ENCODE data around the gene ARMH3. TPM values are rescaled to one million over a fixed set of nuclear protein-coding genes. Genes with fewer than 3 reads are reported as not detected.

ARMH3 gene
- total and polyA plus RNA-seq, 2 experiments from 2014 or later: 8.7 to 11.1 TPM

DNA sequence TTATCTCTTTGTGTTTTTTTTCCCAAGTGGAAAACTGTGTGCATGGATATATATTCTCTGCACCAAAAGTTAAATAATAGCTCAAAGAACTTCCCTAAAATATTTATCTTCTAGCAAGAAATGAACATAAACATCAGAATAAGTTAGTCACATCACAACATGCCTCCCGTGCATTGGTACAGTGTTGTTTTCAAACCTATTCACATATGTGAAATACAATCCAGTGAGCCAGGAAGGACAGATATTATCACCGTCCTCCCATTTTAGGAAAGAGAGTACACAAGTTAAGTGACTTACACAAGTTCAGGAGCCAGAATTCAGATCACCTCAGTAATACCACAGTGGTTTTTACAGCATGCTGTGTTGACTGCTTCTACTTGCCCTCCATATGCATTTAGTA is 22.2 kb downstream of the ARMH3 start:
- Histone ChIP-seq H3K27me3 (ENCODE audit: insufficient read depth) (no peaks in the 10 kb centered on the region), H3K4me1 (ENCODE audit: insufficient read depth) (no peaks in the 10 kb centered on the region), H3K4me2 (no peak overlapping the region), H3K79me2 (replicated peaks; ENCODE audit: insufficient read depth) (no peaks in the 10 kb centered on the region), H3F3A (replicated peaks; ENCODE audit: low read depth) (no peaks in the 10 kb centered on the region), H3K4me3 (no peak overlapping the region), H4K20me1 (replicated peaks; ENCODE audit: insufficient read depth) (no peaks in the 10 kb centered on the region), H3K27ac (ENCODE audit: low read depth) (no peak overlapping the region), H3K36me3 (ENCODE audit: insufficient read depth) (peaks cover 30% of the 10 kb centered on the region), H3K9me2 (ENCODE audit: insufficient read depth) (no peaks in the 10 kb centered on the region), H2AFZ (no peak overlapping the region)
- DNase-seq (ENCODE audit: low spot score) (no peak), ATAC-seq (no peak)
- Mint-ChIP-seq H3K9me3 (peaks cover 25% of the 10 kb centered on the region; the same call in 2 of the 3 replicates), H3K36me3 (ENCODE audit: low read depth) (peaks cover 72% of the 10 kb centered on the region), H3K27me3 (ENCODE audit: insufficient read depth, low read depth, poor library complexity) (no peaks in the 10 kb centered on the region), H3K4me3 (no peak overlapping the region), H3K4me1 (no peaks in the 10 kb centered on the region), H3K27ac (no peak overlapping the region)
- TF ChIP-seq ZNF462 (CRISPR knock-in tag; IDR thresholded peaks at IDR 0.05) (no peak), ZNF331 (CRISPR knock-in tag; IDR thresholded peaks at IDR 0.05; ENCODE audit: low read depth) (no peak), POLR2AphosphoS5 (IDR thresholded peaks at IDR 0.05; ENCODE audit: low read depth) (no peak), STAT1 (IDR thresholded peaks at IDR 0.05; ENCODE audit: unreplicated experiment) (no peak), EZH2 (IDR thresholded peaks at IDR 0.05; ENCODE audit: low read depth, unreplicated experiment) (no peak), JUNB (IDR thresholded peaks at IDR 0.05; ENCODE audit: unreplicated experiment) (no peak), CREB1 (CRISPR knock-in tag; IDR thresholded peaks at IDR 0.05; ENCODE audit: low read depth) (no peak), EZH2phosphoT487 (IDR thresholded peaks at IDR 0.05; ENCODE audit: unreplicated experiment) (no peak), ZNF114 (CRISPR knock-in tag; IDR thresholded peaks at IDR 0.05) (no peak), NANOG (IDR thresholded peaks at IDR 0.05; ENCODE audit: borderline replicate concordance) (no peak)
- TF ChIP-seq, protein P1, sequence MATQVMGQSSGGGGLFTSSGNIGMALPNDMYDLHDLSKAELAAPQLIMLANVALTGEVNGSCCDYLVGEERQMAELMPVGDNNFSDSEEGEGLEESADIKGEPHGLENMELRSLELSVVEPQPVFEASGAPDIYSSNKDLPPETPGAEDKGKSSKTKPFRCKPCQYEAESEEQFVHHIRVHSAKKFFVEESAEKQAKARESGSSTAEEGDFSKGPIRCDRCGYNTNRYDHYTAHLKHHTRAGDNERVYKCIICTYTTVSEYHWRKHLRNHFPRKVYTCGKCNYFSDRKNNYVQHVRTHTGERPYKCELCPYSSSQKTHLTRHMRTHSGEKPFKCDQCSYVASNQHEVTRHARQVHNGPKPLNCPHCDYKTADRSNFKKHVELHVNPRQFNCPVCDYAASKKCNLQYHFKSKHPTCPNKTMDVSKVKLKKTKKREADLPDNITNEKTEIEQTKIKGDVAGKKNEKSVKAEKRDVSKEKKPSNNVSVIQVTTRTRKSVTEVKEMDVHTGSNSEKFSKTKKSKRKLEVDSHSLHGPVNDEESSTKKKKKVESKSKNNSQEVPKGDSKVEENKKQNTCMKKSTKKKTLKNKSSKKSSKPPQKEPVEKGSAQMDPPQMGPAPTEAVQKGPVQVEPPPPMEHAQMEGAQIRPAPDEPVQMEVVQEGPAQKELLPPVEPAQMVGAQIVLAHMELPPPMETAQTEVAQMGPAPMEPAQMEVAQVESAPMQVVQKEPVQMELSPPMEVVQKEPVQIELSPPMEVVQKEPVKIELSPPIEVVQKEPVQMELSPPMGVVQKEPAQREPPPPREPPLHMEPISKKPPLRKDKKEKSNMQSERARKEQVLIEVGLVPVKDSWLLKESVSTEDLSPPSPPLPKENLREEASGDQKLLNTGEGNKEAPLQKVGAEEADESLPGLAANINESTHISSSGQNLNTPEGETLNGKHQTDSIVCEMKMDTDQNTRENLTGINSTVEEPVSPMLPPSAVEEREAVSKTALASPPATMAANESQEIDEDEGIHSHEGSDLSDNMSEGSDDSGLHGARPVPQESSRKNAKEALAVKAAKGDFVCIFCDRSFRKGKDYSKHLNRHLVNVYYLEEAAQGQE (IDR thresholded peaks at IDR 0.05; ENCODE audit: unreplicated experiment): no peak
- TF ChIP-seq, protein P2, sequence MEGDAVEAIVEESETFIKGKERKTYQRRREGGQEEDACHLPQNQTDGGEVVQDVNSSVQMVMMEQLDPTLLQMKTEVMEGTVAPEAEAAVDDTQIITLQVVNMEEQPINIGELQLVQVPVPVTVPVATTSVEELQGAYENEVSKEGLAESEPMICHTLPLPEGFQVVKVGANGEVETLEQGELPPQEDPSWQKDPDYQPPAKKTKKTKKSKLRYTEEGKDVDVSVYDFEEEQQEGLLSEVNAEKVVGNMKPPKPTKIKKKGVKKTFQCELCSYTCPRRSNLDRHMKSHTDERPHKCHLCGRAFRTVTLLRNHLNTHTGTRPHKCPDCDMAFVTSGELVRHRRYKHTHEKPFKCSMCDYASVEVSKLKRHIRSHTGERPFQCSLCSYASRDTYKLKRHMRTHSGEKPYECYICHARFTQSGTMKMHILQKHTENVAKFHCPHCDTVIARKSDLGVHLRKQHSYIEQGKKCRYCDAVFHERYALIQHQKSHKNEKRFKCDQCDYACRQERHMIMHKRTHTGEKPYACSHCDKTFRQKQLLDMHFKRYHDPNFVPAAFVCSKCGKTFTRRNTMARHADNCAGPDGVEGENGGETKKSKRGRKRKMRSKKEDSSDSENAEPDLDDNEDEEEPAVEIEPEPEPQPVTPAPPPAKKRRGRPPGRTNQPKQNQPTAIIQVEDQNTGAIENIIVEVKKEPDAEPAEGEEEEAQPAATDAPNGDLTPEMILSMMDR (conservative IDR thresholded peaks at IDR 0.05; ENCODE audit: low read depth in 2 of 2): no peak
- TF ChIP-seq, protein P3, sequence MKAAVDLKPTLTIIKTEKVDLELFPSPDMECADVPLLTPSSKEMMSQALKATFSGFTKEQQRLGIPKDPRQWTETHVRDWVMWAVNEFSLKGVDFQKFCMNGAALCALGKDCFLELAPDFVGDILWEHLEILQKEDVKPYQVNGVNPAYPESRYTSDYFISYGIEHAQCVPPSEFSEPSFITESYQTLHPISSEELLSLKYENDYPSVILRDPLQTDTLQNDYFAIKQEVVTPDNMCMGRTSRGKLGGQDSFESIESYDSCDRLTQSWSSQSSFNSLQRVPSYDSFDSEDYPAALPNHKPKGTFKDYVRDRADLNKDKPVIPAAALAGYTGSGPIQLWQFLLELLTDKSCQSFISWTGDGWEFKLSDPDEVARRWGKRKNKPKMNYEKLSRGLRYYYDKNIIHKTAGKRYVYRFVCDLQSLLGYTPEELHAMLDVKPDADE (IDR thresholded peaks at IDR 0.05): no peak
